Ovary (tissue), 3 donors: Measurements from ENCODE around the gene CSMD2.

Experiments
- EP300 ChIP-seq: sonication (generic); formaldehyde crosslinking; IDR thresholded peaks from one replicate; pipeline ENCODE4 v1.6.1; 2017; ENCODE audit warnings: antibody characterized with exemption
- TF ChIP-seq, protein P1 (sequence below), 3 donors: fragments of 450-650 bp in 2 of 3; fragments of 200-600 bp in 1 of 3; IDR thresholded peaks; one replicate each; pipeline versions ENCODE4 v1.5.1 to v1.8.0; 2016 to 2022; ENCODE audit warnings: antibody characterized with exemption in 3 of 3, mild to moderate bottlenecking in 1 of 3
- donor health status: DM: no; HTN: no; CAD: no.

DNA sequence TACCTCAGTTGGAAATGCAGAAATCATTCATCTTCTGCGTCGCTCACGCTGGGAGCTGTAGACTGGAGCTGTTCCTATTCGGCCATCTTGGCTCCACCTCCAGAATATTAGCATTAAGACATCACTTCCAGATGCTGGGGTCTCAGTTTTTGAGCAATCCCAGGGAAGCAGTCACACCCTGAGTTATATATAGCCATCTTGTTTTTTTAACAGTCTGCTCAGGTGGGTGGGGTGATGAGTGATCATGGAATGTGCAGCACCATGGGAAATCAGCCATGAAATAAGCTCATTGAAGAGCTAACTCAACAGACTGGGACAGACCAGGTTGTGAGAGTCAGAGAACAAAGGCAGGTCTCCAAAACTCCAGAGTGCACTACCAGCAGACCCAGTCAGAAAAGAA, 328.1 kb downstream of the CSMD2 start:
- TF ChIP-seq EP300: no peak
- TF ChIP-seq, protein P1, sequence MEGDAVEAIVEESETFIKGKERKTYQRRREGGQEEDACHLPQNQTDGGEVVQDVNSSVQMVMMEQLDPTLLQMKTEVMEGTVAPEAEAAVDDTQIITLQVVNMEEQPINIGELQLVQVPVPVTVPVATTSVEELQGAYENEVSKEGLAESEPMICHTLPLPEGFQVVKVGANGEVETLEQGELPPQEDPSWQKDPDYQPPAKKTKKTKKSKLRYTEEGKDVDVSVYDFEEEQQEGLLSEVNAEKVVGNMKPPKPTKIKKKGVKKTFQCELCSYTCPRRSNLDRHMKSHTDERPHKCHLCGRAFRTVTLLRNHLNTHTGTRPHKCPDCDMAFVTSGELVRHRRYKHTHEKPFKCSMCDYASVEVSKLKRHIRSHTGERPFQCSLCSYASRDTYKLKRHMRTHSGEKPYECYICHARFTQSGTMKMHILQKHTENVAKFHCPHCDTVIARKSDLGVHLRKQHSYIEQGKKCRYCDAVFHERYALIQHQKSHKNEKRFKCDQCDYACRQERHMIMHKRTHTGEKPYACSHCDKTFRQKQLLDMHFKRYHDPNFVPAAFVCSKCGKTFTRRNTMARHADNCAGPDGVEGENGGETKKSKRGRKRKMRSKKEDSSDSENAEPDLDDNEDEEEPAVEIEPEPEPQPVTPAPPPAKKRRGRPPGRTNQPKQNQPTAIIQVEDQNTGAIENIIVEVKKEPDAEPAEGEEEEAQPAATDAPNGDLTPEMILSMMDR (IDR thresholded peaks at IDR 0.05): no peak
